ENCODE results near the gene SOX15. TPM values are rescaled to one million over a fixed set of nuclear protein-coding genes. Genes with fewer than 3 reads are reported as not detected.
"Not testable (repeated sequence)": the region's sequence is repeated elsewhere in the genome, so short reads cannot be mapped to it uniquely, and the experiment has no call there.

The SOX15 gene
- polyA plus RNA-seq (2013, experiment 1 of 2; ENCODE audit: insufficient read length) = 0.90 TPM
- 0.40 TPM for polyA plus RNA-seq (2013, experiment 2 of 2; ENCODE audit: insufficient read length)

DNA sequence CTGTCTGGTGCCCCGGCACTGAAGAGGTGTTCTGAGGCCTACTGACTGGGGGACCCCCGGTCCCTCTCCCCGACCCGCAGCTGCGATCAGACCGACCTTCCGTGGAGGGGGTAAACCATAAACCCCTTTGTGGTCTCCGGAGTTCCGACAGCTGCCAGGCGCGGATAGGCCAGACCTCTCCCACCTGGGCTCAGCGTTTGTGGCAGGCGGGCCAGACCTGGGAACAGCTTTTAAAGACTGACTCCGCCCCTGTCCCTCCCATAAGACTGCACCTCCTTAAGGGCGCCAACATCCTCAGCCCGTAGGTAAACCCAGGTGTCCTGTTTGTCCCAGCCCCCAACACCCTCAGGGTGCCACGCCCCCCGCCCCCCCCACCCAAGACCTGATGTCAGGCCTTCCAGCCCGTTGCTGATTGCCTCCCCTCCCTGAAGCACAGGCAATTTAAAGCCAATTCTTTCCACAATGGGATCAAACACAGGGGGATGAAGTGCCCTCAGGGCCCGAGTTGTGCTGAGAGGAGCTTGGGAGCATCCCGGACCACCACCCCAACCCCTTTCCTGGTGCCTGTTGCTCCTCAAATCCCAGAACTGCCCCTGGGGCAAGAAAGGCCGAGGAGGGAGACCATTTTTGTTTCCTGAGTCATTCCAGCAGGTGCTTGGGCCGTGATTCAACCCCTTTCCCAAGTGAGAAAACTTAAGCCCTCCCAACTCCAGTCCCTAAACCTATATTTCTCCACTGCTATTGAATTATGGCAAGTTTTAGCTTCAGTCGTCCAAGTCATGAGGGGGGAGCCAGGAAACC, at the start of gene SOX15:
TSS of gene SOX15 (minus strand) at position 204 of the 801 bp plus-strand sequence. CDS start 418 bp downstream, outside the sequence.
- DNase-seq = peak; percentile 28

DNA sequence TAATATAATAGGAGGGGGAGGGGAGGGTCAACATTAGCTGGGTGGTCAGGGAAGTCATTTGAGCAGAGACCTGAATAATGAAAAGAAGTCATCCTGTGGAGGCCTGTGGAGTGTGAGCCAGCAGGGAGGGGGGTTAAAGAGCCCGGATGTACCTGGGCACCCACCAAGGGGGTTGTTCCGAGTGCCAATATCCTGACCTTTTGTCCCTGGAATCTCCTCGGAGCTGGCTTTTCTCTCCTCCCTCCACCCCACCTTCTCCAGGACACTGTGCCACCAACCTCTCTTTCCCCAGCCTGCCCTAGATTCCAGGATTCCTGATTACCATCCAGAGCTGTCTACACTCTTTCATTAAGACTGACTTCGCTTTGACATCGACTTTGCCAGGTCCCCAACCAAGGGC, 46.3 kb upstream of the SOX15 start:
- no peak for DNase-seq

DNA sequence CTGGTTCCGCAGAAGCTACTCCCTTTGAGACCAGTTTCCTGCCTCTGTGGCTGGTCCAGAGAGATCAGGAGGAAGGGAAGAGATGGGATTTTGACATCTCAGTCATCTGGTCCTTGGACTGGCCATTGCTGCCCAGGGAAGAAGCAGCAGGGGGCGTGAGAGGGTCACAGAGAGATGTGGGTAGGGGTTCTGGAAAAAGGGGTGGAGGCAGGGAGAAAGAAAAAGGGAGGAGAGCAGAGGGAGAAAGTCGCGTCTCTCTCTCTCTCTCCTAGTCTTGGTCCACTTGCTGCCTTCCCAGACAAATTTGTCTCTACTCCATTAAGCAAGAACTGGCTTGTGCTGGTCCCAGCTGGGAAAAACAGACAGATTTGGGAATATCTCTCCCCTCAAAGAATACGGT, 44.5 kb upstream of the SOX15 start:
- DNase-seq = peak; percentile 48

DNA sequence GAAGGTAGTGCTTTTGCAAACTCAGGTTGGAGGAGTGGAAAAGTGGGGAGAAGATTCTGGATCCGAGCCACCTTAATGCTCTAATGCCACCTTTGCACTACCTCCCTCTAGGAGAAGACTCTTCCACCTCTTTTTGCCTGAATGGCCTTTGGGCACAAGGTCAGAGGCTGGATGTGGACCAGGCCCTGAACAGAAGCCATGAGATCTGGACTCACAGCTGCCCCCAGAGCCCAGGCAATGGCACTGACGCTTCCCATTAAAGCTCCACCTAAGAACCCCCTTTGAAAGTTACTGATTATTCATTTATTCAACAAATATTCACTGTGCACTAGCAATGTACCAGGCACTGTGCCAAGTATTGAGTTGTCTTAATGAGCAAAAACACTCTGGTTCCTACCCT, 43.2 kb upstream of the SOX15 start:
- DNase-seq = no peak

DNA sequence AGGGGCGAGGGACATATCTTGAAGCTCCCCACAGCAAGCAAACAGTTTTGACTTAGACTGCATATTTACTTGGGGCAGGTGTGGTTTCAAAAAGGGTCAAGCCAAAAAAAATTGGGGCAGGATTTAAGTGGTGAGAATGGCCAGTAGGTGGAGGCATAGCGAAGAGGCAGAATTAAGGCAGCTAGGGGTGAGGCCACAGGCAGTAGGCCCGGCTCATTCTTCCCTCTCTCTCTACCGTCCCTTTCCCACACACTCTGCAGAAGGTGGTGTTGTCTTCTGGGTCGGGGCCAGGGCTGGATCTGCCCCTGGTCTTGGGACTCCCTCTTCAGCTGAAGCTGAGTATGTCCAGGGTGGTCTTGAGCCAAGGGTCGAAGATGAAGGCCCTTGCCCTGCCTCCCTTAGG, 42.6 kb upstream of the SOX15 start:
- DNase-seq = peak; percentile 40

DNA sequence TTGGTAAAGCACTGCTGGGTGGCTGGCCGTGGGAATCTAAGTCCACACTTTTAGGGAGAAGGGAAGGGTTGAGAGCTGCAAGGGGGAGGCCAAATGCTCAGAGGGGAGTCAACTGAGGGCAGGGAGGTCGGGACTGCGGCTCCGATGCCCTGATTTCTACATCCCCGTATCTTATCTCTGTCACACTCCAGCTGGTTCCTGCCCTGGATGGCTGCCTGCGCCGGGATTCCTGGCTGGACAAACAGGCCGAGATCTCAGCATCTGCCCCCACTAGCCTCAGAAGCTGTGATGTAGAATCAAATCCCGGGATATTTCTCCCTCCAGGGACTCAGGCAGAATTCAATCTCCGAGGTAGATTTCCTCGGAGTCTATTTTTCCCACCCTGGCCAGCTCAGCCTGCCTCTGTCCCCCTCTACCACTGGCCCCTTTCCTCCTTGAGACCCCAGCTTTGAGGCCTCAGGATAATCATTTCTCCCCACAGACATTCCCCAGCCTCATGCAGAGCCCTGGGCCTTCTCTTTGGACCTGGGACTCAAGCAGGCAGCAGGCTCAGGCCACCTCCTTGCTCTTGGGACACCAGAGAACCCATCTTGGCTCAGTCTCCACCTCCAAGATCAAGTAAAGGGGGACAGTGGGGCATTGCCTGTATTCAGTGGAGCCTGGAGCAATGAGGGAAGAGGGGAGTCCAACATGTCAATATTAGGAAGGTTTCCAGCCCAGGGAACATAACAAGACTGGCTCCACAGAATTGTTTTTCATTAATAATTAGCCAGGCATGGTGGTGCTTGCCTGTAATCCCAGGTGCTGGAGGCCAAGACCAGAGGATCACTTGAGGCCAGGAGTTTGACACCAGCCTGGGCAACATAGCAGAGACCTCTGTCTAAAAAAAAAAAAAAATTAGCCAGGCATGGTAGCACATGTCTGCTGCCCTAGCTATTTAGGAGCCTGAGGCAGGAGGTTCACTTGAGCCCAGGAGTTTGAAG, 41.8 kb upstream of the SOX15 start:
- DNase-seq = no peak

DNA sequence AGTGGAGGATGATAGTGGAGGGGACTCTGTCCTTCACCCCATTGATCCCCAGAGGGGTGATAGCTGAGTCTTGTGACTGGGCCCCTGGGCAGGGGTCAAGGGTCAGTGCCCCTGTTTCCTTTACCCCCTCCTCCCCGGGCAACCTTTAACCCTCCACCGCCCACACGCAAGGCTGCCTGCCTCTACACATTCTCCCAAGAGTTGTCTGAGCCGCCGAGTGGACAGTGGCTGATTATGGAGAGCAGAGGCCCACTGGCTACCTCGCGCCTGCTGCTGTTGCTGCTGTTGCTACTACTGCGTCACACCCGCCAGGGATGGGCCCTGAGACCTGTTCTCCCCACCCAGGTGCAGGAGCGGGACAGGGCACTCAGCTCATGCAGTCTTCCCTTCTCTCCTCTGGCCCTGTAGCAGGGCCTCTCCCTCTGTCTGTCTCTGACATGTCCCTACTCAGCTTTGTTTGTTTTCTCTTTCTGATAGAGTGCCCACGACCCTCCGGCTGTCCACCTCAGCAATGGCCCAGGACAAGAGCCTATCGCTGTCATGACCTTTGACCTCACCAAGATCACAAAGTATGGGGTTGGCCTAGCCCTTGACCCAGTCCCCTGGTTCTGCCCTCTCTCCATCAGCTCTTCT, 40.2 kb upstream of the SOX15 start, which contains the start of gene SHBG:
TSS of gene SHBG (plus strand) at position 197 of the 633 bp plus-strand sequence. CDS start at position 235, 38 bp downstream.
- DNase-seq = no peak

DNA sequence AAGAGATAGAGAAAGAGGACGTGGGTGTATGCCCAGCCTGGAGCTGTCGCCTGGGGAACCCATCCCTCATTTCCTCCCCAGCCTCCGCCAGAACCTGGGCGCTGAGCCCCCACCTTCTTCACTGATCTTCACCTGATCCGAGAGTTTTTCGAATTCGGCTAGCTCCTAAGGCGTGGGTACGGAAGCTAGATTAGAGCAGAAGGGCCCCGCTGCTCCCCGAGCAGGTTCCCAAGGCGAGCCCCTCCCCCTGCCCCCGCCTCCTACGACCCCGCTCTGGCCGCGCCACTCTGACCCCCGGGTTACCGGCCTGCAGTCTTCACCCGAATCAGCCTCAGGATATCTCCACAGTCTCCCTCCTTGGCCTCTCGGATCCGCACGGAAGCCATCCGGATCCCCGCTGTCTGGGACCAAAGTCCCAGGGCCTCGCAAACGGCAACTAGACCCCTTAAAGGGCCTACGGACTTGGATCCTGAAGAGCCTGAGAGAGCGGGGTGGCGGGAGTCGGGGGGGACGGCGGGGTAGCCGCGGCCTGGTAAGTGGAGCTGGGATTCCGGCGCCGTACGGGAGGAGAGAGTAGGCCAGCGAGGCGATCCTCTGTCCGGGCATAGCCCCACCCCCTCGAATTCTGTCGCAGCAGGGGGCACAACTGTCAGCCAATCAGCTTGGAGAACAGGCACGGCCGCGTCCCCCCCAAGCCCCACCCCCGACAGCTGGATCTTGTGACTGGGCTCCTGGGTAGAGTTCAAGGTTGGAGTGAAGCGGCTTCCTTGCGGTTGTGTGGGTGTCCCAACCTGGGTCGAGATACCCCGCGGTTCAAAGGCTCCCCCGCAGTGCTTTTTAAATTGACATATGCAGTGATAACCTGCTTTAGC, 37.6 kb upstream of the SOX15 start, which contains the start of gene SAT2:
TSS of gene SAT2 (minus strand) at position 572 of the 872 bp plus-strand sequence. CDS start at position 386, 186 bp downstream.
- peak; percentile 93 for DNase-seq

DNA sequence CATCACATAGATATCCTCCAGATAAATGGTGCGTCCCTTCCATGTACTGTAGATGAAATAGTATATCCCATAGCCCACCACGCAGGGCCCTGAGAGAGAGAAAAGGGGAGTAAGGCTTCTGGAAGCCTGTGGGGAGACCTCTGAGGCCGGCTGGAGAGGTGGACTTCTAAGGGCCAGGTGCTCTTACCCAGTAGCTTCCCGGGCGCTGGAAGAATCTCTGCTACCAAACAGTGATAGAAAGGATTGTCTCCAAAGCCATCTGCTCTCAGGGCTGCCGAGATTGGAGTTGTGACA, 37.0 kb upstream of the SOX15 start:
- no peak for DNase-seq

DNA sequence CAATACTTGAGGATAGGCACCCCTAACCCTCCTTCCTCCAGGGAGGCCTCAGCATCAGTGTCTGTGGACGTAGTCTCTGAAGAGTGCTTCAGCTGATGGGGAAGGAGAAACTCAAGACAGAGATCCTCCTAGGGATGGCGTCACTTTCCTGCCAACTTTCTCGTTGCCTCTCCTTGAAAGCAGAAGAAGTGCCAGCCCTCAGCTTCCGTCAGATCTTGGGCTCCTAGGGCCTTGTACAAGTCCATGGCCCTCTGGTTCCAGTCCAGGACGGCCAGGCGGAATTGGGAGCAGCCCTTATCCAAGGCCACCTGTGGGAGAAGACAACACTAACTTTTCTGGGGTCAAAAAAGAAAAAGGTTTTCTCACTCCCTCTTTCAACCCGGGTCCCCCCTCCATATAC, 36.4 kb upstream of the SOX15 start:
- DNase-seq = no peak

DNA sequence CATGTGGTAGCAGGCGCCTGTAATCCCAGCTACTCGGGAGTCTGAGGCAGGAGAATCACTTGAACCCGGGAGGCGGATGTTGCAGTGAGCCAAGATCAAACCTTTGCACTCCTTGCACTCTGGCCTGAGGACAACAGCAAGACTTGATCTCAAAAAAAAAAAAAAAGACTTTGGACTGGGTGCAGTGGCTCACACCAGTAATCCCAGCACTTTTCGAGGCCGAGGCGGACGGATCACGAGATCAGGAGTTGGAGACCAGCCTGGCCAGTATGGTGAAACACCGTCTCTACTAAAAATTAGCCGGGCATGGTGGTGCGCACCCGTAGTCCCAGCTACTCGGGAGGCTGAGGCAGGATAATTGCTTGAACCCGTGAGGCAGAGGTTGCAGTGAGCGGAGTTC, 35.9 kb upstream of the SOX15 start:
- DNase-seq = not testable (repeated sequence)

DNA sequence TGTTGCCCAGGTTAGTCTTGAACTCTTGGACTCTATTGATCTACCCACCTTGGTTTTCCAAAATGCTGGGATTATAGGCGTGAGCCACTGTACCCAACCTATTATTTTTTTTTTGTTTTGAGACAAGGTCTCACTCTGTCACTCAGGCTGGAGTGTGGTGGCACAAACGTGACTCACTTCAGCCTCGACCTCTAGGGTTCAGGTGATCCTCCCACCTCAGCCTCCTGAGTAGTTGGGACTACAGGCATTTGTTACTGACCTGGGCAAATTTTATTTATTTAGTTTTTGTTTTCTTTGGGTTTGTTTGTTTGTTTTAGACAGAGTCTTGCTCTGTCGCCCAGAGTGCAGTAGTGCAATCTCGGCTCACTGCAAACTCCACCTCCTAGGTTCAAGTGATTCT, 33.8 kb upstream of the SOX15 start:
- no peak for DNase-seq

DNA sequence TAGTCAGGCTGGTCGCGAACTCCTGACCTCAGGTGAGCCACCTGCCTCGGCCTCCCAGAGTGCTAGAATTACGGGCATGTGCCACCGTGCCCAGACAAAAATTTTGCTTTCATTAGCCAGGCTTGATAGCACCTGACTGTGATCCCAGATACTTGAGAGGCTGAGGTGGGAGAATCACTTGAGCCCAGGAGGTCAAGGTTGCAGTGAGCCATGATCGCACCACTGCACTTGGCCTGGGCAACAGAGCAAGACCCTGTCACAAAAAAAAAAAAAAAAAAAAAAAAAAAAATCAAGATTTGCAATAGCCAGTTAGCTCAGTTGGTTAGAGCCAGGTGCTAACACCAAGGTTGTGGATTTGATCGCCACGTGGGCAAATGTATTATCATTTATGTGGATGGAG, 30.9 kb upstream of the SOX15 start:
- no peak for DNase-seq

DNA sequence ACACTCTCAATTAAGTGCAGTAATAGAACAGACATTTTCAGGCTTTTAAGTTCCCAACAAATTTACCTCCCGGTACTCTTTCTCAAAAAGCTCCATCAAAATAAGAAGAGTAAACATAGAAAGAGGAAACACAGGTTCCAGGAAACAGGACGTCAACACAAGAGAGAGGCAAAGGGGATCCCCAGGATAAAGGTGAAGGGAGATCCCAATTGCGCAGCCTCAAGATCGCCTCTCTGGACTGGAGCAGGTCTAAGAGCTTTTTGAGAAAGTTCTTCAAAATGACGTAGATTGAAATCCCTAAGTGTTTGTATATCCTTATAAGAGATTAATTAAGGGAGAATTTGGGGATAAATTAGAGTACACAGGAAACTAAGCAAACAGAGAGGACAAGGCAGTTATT, 28.7 kb upstream of the SOX15 start:
- no peak for DNase-seq

DNA sequence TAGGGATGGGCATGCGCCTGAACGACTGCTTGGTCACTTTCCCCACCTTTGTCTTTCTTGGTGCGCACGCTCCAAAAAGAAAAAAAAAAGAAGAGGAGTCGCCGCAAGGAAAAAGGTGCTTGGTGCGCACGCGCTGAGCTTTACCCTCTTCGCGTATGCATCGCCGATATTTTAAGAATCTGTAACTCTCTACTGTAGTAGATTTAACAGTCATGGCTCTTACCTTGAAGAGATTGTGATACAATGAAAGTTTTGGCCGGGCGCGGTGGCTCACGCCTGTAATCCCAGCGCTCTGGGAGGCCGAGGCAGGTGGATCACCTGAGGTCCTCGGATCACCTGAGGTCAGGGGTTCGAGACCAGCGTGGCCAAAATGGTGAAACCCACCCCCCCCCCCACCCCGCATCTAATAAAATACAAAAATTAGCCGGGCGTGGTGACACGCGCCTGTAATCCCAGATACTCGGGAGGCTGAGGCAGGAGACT, 25.4 kb upstream of the SOX15 start:
- DNase-seq = no peak

DNA sequence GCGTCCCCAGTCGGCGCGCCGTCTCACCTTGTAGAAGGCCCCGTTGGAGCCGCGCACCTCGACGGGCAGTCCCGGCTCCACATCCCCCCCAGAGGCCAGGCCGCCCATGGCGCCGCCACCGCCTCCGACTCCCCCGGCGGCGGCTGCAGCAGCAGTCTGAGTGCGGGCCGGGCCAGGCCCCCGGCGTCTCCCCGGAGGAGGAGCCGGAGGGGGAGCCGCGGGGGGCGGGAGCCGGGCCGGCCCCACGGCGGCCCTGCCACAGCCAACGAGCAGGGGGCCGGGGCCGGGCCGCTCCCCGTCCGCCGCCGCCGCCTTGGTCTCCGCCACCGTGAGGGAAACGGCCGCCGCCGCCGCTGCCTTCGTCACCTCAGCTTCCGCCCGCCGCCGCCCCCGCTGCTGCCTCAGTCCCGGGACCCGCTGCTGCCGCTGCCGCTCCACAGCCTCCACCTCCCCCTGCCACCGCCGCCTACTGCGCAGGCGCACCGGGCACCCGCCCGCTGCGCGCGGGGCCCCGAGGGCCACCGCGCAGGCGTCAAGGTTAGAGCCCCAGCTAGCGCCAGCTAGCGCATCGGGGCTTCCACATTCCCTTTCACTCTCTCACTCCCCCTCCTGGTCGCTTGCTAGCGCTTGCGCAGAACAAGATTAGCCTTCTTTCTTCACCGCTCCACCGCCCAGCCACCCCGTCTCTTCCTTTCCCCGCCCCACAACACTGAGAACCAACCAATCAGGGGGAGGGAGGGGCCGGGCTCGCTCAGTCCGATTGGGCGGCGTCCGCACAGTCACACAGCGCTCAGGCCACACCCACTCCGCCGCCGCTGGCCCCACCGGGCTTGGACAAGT, 24.8 kb upstream of the SOX15 start, which contains the start of gene FXR2:
TSS of gene FXR2 (minus strand) at position 473 of the 840 bp plus-strand sequence. CDS start at position 108, 365 bp downstream.
- peak; percentile 100 for DNase-seq

DNA sequence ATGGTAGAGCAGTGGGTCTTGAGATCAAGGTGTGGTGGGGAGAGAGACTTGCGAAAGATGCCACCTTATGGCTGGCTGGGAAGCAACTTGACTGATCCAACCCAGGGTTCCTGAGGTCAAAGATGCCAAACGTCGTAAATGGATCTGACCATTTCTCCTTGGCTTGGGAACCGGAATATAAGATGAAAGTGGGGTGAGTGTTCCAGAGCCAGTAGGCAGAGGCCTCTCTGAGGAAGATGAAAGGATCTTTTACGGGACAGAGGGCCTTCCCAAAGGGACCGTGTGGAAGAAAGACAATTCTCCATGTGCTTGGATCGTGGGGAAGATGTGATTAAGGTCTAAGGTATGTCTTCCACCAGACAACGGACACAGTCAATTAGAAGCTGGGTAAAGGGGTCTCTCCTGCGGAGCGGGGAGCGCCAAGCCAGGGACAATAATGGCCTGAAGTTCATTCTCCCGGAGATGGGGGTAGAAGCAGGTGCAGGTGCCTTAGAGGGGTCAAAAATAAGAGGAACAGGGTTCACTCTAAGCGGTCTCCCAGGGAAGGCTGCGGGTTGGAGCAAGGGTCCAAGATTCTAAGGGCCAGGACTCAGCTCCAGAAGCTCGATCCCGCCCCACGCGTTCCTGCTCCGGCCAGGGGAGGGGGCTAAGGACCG, 24.0 kb upstream of the SOX15 start:
- peak; percentile 71 for DNase-seq

DNA sequence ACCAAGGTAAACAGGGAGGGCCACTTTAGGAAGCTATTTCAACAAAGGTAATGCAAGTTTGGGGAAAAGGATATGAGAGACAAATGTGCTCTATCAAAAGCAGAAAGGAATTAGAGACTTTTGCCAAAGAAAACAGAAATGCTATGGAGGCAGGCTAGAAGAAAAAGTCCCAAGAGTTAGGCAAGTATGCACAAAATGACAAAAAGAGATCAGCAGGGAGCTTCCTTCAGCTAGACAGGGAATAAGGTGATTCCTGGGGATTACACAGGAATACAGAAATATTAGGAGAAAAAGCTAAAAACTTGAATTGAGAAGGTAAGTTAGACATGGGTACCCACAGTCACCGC, 22.4 kb upstream of the SOX15 start:
- peak; percentile 54 for DNase-seq

DNA sequence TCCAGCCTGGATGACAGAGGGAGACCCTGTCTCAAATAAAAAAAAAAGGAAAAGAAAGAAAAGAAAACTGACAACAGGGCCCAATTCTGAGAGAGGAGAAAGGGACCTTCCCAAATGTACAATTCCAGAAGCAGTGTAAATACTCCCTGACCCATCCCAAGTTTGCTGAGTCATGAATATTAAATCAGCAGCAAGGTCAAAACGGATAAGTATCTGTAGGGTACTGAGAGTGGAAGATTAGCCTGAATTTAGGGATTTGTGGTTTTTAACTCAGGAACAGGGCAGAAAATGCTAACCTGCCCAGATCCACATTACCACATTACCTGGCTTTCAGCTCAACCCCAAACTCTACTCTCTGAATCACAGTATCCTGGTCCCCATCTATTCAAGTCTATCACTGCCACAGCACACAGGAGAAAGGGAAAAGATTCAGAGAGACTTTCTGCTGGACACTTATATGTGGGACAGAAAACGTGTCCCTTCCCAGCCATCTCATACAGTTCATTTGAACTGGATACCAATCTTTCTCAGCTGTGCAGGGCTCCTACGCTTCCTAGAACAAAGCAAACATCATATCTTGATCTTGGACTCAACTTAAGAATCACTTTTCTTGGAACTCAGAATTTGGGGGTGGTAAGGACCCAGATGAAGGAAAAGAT, 21.9 kb upstream of the SOX15 start:
- no peak for DNase-seq
